Thyroid gland (tissue), 4 donors: ENCODE measurements around the gene NOTCH3.

ENCODE experiments used
- CTCF ChIP-seq, 6 experiments: fragments of 200-600 bp in 3 of 6; fragments of 450-650 bp in 3 of 6; sonication (generic) in 3 of 6; IDR thresholded peaks; one replicate each; pipeline ENCODE4 v1.5.1; 2016 to 2019; ENCODE audit warnings: antibody characterized with exemption in 6 of 6, mild to moderate bottlenecking in 2 of 6, inconsistent platforms in 1 of 6, moderate library complexity in 1 of 6
- POLR2A ChIP-seq, 2 donors: fragments of 450-650 bp; IDR thresholded peaks; one replicate each; pipeline ENCODE4 v1.6.1; 2017; ENCODE audit warnings: antibody characterized with exemption in 2 of 2, mild to moderate bottlenecking in 2 of 2, moderate library complexity in 1 of 2

GRCh38 chr19:15144046-15144646 is 56.6 kb downstream of the NOTCH3 start:
- TF ChIP-seq POLR2A (IDR thresholded peaks at IDR 0.05), result no peak
- no peak for TF ChIP-seq CTCF (IDR thresholded peaks at IDR 0.05)
